ENCODE data around the gene TBX6. TPM values are rescaled to one million over a fixed set of nuclear protein-coding genes. Genes with fewer than 3 reads are reported as not detected.

Gene TBX6
- total and polyA plus RNA-seq, 2 of the 4 experiments (the other 2 are of a cell fraction), result 0.10 TPM; not detected in 1

DNA sequence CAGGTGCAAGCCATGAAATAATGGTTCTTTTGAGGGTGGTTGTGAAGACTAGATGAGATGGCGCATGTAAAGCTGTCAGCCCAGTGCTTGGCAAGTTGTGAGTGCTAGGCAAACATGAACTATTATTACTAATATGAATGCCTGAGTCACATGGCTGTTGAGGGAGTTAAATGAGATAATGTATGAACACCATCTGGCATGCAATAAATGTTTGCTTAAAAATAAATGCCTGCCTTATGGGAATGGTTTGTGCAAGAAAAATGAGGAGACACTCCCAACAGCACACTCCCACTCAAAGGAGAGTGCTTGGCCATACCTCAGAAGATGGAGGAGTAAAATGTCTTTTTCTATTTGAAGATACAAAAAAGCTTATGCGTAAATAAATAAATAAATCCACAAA lies 27.7 kb upstream of the TBX6 start:
- Histone ChIP-seq H2BK5ac (ENCODE audit: low read depth, low read length, poor library complexity, severe bottlenecking) (no peak overlapping the region), H3K56ac (ENCODE audit: extremely low read depth, insufficient read depth, low read length) (no peak overlapping the region), H2BK120ac (ENCODE audit: low read depth, low read length) (no peak overlapping the region), H3K36me3 (ENCODE audit: control insufficient read depth, insufficient read depth, low read length) (peaks cover 39% of the 10 kb centered on the region), H3K4me3 (ENCODE audit: insufficient read depth, low read depth, low read length) (no peak overlapping the region), H3K4me1 (ENCODE audit: control insufficient read depth, insufficient read depth, low read length) (peaks cover 11% of the 10 kb centered on the region), H3K18ac (ENCODE audit: low read depth, low read length) (no peak overlapping the region), H2AFZ (replicated peaks; ENCODE audit: low read length, poor library complexity) (no peak overlapping the region), H3K27me3 (ENCODE audit: control insufficient read depth, insufficient read depth, low read length) (no peaks in the 10 kb centered on the region), H4K5ac (ENCODE audit: low read depth, low read length) (no peak overlapping the region), H4K91ac (ENCODE audit: insufficient read depth, low read depth, low read length) (no peak overlapping the region), H3K4me2 (ENCODE audit: low read depth, low read length) (no peak overlapping the region), H3K14ac (replicated peaks; ENCODE audit: low read depth, low read length) (no peak overlapping the region), H2AK5ac (ENCODE audit: low read depth, low read length) (no peak overlapping the region), H3K9me1 (ENCODE audit: insufficient read depth, low read length) (peaks cover 5% of the 10 kb centered on the region; the same call in 1 of the 2 replicates), H2BK15ac (ENCODE audit: low read depth, low read length) (no peak overlapping the region), H4K20me1 (ENCODE audit: insufficient read depth, low read length) (no peaks in the 10 kb centered on the region), H3K27ac (ENCODE audit: insufficient read depth, low read length) (no peak overlapping the region), H4K8ac (ENCODE audit: low read depth in 2 of 2, low read length in 2 of 2) (no peak overlapping the region), H3K9ac (ENCODE audit: low read depth, low read length) (no peak overlapping the region), H2AK9ac (replicated peaks; ENCODE audit: low read depth, low read length, poor library complexity) (no peak overlapping the region), H3K79me1 (ENCODE audit: low read depth in 1 of 2, low read length in 2 of 2) (peaks cover 0 to 18% of the 10 kb centered on the region in 2 experiments; a peak in 2 of 4 replicates), H3K9me3 (ENCODE audit: control insufficient read depth, insufficient read depth, low read length) (no peaks in the 10 kb centered on the region), H2BK20ac (ENCODE audit: low read depth, low read length) (no peak overlapping the region), H3K23ac (ENCODE audit: low read depth, low read length) (no peak overlapping the region), H3K4ac (ENCODE audit: low read depth, low read length) (no peak overlapping the region)
- dilution Hi-C loops (cut with HindIII; ENCODE audit: low sequenced_read_pairs, unreplicated experiment) (no loop called here), in situ Hi-C loops (cut with MboI; ENCODE audit: low sequenced_read_pairs) (no loop called here), intact Hi-C loops (cut with micrococcal nuclease) (no loop called here)
- ChIA-PET POLR2A (ENCODE audit: unreplicated experiment) (no interaction called here), CTCF (no interaction called here)
- DNase-seq (peak; percentile 13), ATAC-seq (ENCODE audit: low read depth) (no peak)
- WGBS, 2 experiments (ENCODE audit: extremely low coverage in 2 of 2, insufficient read length in 1 of 2), result no CpG with 5 or more reads among the region's 2 CpGs
- TF ChIP-seq FOS (IDR thresholded peaks at IDR 0.05; ENCODE audit: low read depth, low read length) (no peak), RFX5 (IDR thresholded peaks at IDR 0.05; ENCODE audit: low read depth, low read length) (no peak), MAZ (IDR thresholded peaks at IDR 0.05; ENCODE audit: borderline replicate concordance, low read depth, low read length) (no peak), BHLHE40 (IDR thresholded peaks at IDR 0.05; ENCODE audit: low read depth, low read length) (no peak), CEBPB (IDR thresholded peaks at IDR 0.05; ENCODE audit: low read depth, low read length) (no peak), RAD21 (IDR thresholded peaks at IDR 0.05; ENCODE audit: low read length) (no peak), NFE2L2 (IDR thresholded peaks at IDR 0.05; ENCODE audit: low read depth, low read length) (no peak), POLR2A (IDR thresholded peaks at IDR 0.05; ENCODE audit: low read depth, low read length) (no peak), MAFK (IDR thresholded peaks at IDR 0.05; ENCODE audit: low read depth, low read length) (no peak), SMC3 (IDR thresholded peaks at IDR 0.05; ENCODE audit: low read depth, low read length) (no peak), CHD1 (IDR thresholded peaks at IDR 0.05; ENCODE audit: low read depth, low read length) (no peak), MXI1 (IDR thresholded peaks at IDR 0.05; ENCODE audit: borderline replicate concordance, low read depth, low read length) (no peak), RCOR1 (IDR thresholded peaks at IDR 0.05; ENCODE audit: insufficient replicate concordance, low read length) (no peak)
- TF ChIP-seq, protein P1, sequence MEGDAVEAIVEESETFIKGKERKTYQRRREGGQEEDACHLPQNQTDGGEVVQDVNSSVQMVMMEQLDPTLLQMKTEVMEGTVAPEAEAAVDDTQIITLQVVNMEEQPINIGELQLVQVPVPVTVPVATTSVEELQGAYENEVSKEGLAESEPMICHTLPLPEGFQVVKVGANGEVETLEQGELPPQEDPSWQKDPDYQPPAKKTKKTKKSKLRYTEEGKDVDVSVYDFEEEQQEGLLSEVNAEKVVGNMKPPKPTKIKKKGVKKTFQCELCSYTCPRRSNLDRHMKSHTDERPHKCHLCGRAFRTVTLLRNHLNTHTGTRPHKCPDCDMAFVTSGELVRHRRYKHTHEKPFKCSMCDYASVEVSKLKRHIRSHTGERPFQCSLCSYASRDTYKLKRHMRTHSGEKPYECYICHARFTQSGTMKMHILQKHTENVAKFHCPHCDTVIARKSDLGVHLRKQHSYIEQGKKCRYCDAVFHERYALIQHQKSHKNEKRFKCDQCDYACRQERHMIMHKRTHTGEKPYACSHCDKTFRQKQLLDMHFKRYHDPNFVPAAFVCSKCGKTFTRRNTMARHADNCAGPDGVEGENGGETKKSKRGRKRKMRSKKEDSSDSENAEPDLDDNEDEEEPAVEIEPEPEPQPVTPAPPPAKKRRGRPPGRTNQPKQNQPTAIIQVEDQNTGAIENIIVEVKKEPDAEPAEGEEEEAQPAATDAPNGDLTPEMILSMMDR (conservative IDR thresholded peaks at IDR 0.05; ENCODE audit: low read depth, low read length), result no peak
- TF ChIP-seq, protein P2, sequence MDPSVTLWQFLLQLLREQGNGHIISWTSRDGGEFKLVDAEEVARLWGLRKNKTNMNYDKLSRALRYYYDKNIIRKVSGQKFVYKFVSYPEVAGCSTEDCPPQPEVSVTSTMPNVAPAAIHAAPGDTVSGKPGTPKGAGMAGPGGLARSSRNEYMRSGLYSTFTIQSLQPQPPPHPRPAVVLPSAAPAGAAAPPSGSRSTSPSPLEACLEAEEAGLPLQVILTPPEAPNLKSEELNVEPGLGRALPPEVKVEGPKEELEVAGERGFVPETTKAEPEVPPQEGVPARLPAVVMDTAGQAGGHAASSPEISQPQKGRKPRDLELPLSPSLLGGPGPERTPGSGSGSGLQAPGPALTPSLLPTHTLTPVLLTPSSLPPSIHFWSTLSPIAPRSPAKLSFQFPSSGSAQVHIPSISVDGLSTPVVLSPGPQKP (IDR thresholded peaks at IDR 0.05; ENCODE audit: borderline replicate concordance, low read depth, low read length), result no peak
- TF ChIP-seq, protein P3, sequence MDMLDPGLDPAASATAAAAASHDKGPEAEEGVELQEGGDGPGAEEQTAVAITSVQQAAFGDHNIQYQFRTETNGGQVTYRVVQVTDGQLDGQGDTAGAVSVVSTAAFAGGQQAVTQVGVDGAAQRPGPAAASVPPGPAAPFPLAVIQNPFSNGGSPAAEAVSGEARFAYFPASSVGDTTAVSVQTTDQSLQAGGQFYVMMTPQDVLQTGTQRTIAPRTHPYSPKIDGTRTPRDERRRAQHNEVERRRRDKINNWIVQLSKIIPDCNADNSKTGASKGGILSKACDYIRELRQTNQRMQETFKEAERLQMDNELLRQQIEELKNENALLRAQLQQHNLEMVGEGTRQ (IDR thresholded peaks at IDR 0.05; ENCODE audit: low read depth, low read length), result no peak
- no TSS peak for BruUV-seq (replicated peaks)
